ENCODE data around the gene CLOCK.
"Not testable (repeated sequence)": the region's sequence is repeated elsewhere in the genome, so short reads cannot be mapped to it uniquely, and the experiment has no call there.

CLOCK gene

GRCh38 chr4:55546756-55547465 is at the start of gene CLOCK:
CLOCK (minus strand) TSS chr4:55546909; CDS start chr4:55482785, 64,124 bp downstream.
- peaks cover 22% of the 10 kb centered on the region for H3K4me1 ChIP-seq (ENCODE audit: insufficient read depth, low read length, poor library complexity, severe bottlenecking)
- peak within 1 kb of the TSS; percentile 91 for H2AFZ ChIP-seq (ENCODE audit: low read length)
- H4K20me1 ChIP-seq (ENCODE audit: insufficient read depth, low read length, poor library complexity, severe bottlenecking): no peaks in the 10 kb centered on the region
- peak within 1 kb of the TSS; percentile 95 for H3K4me2 ChIP-seq (ENCODE audit: low read depth, low read length, poor library complexity, severe bottlenecking)
- TF ChIP-seq EZH2phosphoT487 (IDR thresholded peaks at IDR 0.05; ENCODE audit: borderline replicate concordance) (no peak), CTCF (conservative IDR thresholded peaks at IDR 0.05; ENCODE audit: low read length) (peak; percentile 45)
- peak within 1 kb of the TSS; percentile 93 for H3K4me3 ChIP-seq (ENCODE audit: low read length, poor library complexity, severe bottlenecking)
- no peaks in the 10 kb centered on the region for H3K9me2 ChIP-seq (replicated peaks; ENCODE audit: low read depth, low read length)
- peaks cover 6% of the 10 kb centered on the region for H3F3A ChIP-seq (ENCODE audit: low read depth)
- H3K9ac ChIP-seq (ENCODE audit: low read depth, low read length, poor library complexity, severe bottlenecking): peak within 1 kb of the TSS; percentile 77
- H3K36me3 ChIP-seq (ENCODE audit: insufficient read depth, low read length): no peaks in the 10 kb centered on the region
- H3K79me2 ChIP-seq (ENCODE audit: insufficient read depth, low read length): no peaks in the 10 kb centered on the region
- H3K27me3 ChIP-seq (ENCODE audit: insufficient read depth, low read length, poor library complexity, severe bottlenecking): no peaks in the 10 kb centered on the region
- H3K9me3 ChIP-seq (ENCODE audit: insufficient read depth, low read depth, low read length): no peaks in the 10 kb centered on the region

- Histone ChIP-seq H3K79me2 (ENCODE audit: insufficient read depth, low read length) (no peaks in the 10 kb centered on the region), H3K4me2 (ENCODE audit: low read depth, low read length, poor library complexity, severe bottlenecking) (no peak within 1 kb of the TSS), H3K36me3 (ENCODE audit: insufficient read depth, low read length) (no peaks in the 10 kb centered on the region), H2AFZ (ENCODE audit: low read length) (no peak within 1 kb of the TSS), H3F3A (ENCODE audit: low read depth) (no peaks in the 10 kb centered on the region), H3K4me3 (ENCODE audit: low read length, poor library complexity, severe bottlenecking) (no peak within 1 kb of the TSS), H3K4me1 (ENCODE audit: insufficient read depth, low read length, poor library complexity, severe bottlenecking) (no peaks in the 10 kb centered on the region), H3K9me3 (ENCODE audit: insufficient read depth, low read depth, low read length) (no peaks in the 10 kb centered on the region), H3K27me3 (ENCODE audit: insufficient read depth, low read length, poor library complexity, severe bottlenecking) (no peaks in the 10 kb centered on the region), H3K9ac (ENCODE audit: low read depth, low read length, poor library complexity, severe bottlenecking) (no peak within 1 kb of the TSS), H3K9me2 (replicated peaks; ENCODE audit: low read depth, low read length) (no peaks in the 10 kb centered on the region), H4K20me1 (ENCODE audit: insufficient read depth, low read length, poor library complexity, severe bottlenecking) (no peaks in the 10 kb centered on the region)
- TF ChIP-seq EZH2phosphoT487 (IDR thresholded peaks at IDR 0.05; ENCODE audit: borderline replicate concordance): no peak
- no peak for TF ChIP-seq CTCF (conservative IDR thresholded peaks at IDR 0.05; ENCODE audit: low read length)
Measured at GRCh38 chr4:55592014-55592413, 45.3 kb upstream of the CLOCK start, which contains the start of gene PDCL2. PDCL2 (minus strand) TSS chr4:55592245; CDS start chr4:55592109, 136 bp downstream.

- TF ChIP-seq CTCF (conservative IDR thresholded peaks at IDR 0.05; ENCODE audit: low read length) (no peak), EZH2phosphoT487 (IDR thresholded peaks at IDR 0.05; ENCODE audit: borderline replicate concordance) (no peak)
- Histone ChIP-seq H3K27me3 (ENCODE audit: insufficient read depth, low read length, poor library complexity, severe bottlenecking) (no peaks in the 10 kb centered on the region), H3K9me2 (replicated peaks; ENCODE audit: low read depth, low read length) (no peaks in the 10 kb centered on the region), H2AFZ (ENCODE audit: low read length) (no peak overlapping the region), H3K79me2 (ENCODE audit: insufficient read depth, low read length) (no peaks in the 10 kb centered on the region), H3K36me3 (ENCODE audit: insufficient read depth, low read length) (no peaks in the 10 kb centered on the region), H3K9ac (ENCODE audit: low read depth, low read length, poor library complexity, severe bottlenecking) (no peak overlapping the region), H3F3A (ENCODE audit: low read depth) (no peaks in the 10 kb centered on the region), H3K9me3 (ENCODE audit: insufficient read depth, low read depth, low read length) (no peaks in the 10 kb centered on the region), H4K20me1 (ENCODE audit: insufficient read depth, low read length, poor library complexity, severe bottlenecking) (no peaks in the 10 kb centered on the region), H3K4me2 (ENCODE audit: low read depth, low read length, poor library complexity, severe bottlenecking) (no peak overlapping the region), H3K4me3 (ENCODE audit: low read length, poor library complexity, severe bottlenecking) (no peak overlapping the region), H3K4me1 (ENCODE audit: insufficient read depth, low read length, poor library complexity, severe bottlenecking) (no peaks in the 10 kb centered on the region)
Measured at GRCh38 chr4:55588160-55588559, 41.5 kb upstream of the CLOCK start.

- not testable (repeated sequence) for H3K9ac ChIP-seq (ENCODE audit: low read depth, low read length, poor library complexity, severe bottlenecking); H3F3A ChIP-seq (ENCODE audit: low read depth); H3K9me3 ChIP-seq (ENCODE audit: insufficient read depth, low read depth, low read length); H4K20me1 ChIP-seq (ENCODE audit: insufficient read depth, low read length, poor library complexity, severe bottlenecking); H3K36me3 ChIP-seq (ENCODE audit: insufficient read depth, low read length); H3K79me2 ChIP-seq (ENCODE audit: insufficient read depth, low read length); H3K4me2 ChIP-seq (ENCODE audit: low read depth, low read length, poor library complexity, severe bottlenecking); H3K4me3 ChIP-seq (ENCODE audit: low read length, poor library complexity, severe bottlenecking); H3K27me3 ChIP-seq (ENCODE audit: insufficient read depth, low read length, poor library complexity, severe bottlenecking); H3K9me2 ChIP-seq (replicated peaks; ENCODE audit: low read depth, low read length); H3K4me1 ChIP-seq (ENCODE audit: insufficient read depth, low read length, poor library complexity, severe bottlenecking); H2AFZ ChIP-seq (ENCODE audit: low read length)
Measured at GRCh38 chr4:55582773-55583172, 36.1 kb upstream of the CLOCK start.

Measured in Loucy (cell line).